Smooth muscle cell (in vitro differentiated cells): ENCODE data around the gene DUSP5. TPM values are rescaled to one million over a fixed set of nuclear protein-coding genes. Genes with fewer than 3 reads are reported as not detected.

ENCODE experiments used
- DNase-seq: peaks from one replicate; lab custom pipeline; 2025; ENCODE audit not compliant: unreplicated experiment; lab: John Stamatoyannopoulos, UW
- H2AFZ ChIP-seq: fragments of 200-600 bp; sonication (generic); 2 replicates; pipeline ENCODE4 v1.6.0; 2016; ENCODE audit warnings: antibody characterized with exemption, low read depth, mild to moderate bottlenecking
- H3F3A ChIP-seq: fragments of 200-600 bp; sonication (generic); 2 replicates; pipeline ENCODE4 v1.6.0; 2017; ENCODE audit warnings: antibody characterized with exemption, low read depth
- H3K27ac ChIP-seq: fragments of 200-600 bp; sonication (generic); 2 replicates; pipeline ENCODE4 v1.5.1; 2016; ENCODE audit warnings: low read depth, mild to moderate bottlenecking
- H3K27me3 ChIP-seq: fragments of 200-600 bp; sonication (generic); 2 replicates; pipeline ENCODE4 v1.6.1; 2016; ENCODE audit warnings: low read depth, mild to moderate bottlenecking
- H3K36me3 ChIP-seq: fragments of 200-600 bp; sonication (generic); 2 replicates; pipeline ENCODE4 v1.5.1; 2016; ENCODE audit warnings: low read depth
- H3K4me1 ChIP-seq: fragments of 200-600 bp; sonication (generic); 2 replicates; pipeline ENCODE4 v1.5.1; 2016; ENCODE audit warnings: low read depth
- H3K4me2 ChIP-seq: fragments of 200-600 bp; sonication (generic); 2 replicates; pipeline ENCODE4 v1.6.0; 2016; ENCODE audit warnings: mild to moderate bottlenecking
- H3K4me3 ChIP-seq: fragments of 200-600 bp; sonication (generic); 2 replicates; pipeline ENCODE4 v1.5.1; 2016; ENCODE audit warnings: mild to moderate bottlenecking
- H3K79me2 ChIP-seq: fragments of 200-600 bp; sonication (generic); 2 replicates; pipeline ENCODE4 v1.6.0; 2016; ENCODE audit warnings: low read depth, mild to moderate bottlenecking
- H3K9ac ChIP-seq: fragments of 200-600 bp; sonication (generic); 2 replicates; pipeline ENCODE4 v1.6.0; 2016; ENCODE audit warnings: low read depth
- H3K9me3 ChIP-seq: fragments of 200-600 bp; sonication (generic); replicated peaks from 2 replicates; pipeline ENCODE4 v1.5.1; 2016; ENCODE audit warnings: low read depth
- H4K20me1 ChIP-seq: fragments of 200-600 bp; sonication (generic); 2 replicates; pipeline ENCODE4 v1.6.0; 2016; ENCODE audit warnings: low read depth
- WGBS: methylation state at CpG from one replicate; pipeline ENCODE4 v1.1.7; 2016; ENCODE audit warnings: low lambda C conversion rate; 5-methylcytosine and 5-hydroxymethylcytosine counted together
- polyA plus RNA-seq: library from polyadenylated mRNA; unstranded; fragments of >200 nt; fragmentation: Nextera tagmentation; extraction: Ambion mirVana; gene quantifications from 2 replicates; pipeline ENCODE4 v1.2.1, GENCODE V29; 2016
- total RNA-seq: library from RNA; depleted of rRNA; stranded (reverse); fragments of >200 nt; gene quantifications from 2 replicates; pipeline ENCODE4 v1.2.3, GENCODE V29; 2014
- TF ChIP-seq, protein P1 (sequence below): fragments of 200-600 bp; sonication (generic); IDR thresholded peaks from 2 replicates; pipeline ENCODE4 v1.5.1; 2017; ENCODE audit warnings: borderline replicate concordance, mild to moderate bottlenecking, antibody characterized with exemption; ENCODE audit not compliant: insufficient read depth, poor library complexity, severe bottlenecking

The DUSP5 gene
- total and polyA plus RNA-seq, 2 experiments from 2014 or later, result 13.6 to 23.6 TPM

DNA sequence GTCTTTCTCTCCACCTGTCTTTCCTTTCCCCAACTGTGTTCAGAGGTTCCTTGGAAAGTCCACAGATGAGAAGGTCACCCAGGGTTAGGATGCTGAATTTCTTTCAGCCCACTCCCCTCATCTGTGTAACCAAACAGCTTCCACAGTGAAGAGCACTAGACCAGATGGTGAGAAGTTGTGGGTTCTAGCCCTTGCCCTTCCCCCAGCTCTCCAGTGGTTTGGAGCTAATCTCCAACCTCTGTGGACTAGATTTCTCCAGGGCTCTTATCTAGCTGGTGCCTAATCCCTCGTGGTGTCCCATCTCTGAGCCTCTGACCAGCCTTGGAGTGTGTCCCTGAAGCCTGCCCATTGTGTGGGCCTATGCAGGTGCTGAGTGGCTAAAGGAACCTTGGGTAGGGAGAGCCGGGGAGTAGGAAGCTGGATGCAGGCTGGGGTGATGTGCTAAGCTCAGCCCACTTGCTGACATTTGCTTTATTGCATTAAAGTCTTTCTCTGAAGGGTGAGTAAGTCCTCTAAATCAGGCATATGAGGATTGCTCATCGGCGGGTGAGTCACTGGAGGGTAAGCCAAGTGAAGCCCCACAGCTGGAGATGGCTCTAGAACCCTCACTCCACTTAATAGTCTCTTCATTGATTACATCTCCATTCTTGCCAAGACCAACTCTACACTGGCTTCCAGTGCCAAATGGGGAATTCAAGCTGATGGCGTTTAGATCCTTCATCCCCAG is 14.9 kb downstream of the DUSP5 start:
- TF ChIP-seq, protein P1, sequence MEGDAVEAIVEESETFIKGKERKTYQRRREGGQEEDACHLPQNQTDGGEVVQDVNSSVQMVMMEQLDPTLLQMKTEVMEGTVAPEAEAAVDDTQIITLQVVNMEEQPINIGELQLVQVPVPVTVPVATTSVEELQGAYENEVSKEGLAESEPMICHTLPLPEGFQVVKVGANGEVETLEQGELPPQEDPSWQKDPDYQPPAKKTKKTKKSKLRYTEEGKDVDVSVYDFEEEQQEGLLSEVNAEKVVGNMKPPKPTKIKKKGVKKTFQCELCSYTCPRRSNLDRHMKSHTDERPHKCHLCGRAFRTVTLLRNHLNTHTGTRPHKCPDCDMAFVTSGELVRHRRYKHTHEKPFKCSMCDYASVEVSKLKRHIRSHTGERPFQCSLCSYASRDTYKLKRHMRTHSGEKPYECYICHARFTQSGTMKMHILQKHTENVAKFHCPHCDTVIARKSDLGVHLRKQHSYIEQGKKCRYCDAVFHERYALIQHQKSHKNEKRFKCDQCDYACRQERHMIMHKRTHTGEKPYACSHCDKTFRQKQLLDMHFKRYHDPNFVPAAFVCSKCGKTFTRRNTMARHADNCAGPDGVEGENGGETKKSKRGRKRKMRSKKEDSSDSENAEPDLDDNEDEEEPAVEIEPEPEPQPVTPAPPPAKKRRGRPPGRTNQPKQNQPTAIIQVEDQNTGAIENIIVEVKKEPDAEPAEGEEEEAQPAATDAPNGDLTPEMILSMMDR, result no peak
- Histone ChIP-seq H3F3A (peaks cover 7% of the 10 kb centered on the region), H3K27ac (peak overlapping the region; percentile 83), H3K4me3 (no peak overlapping the region), H3K4me2 (no peak overlapping the region), H3K9me3 (no peaks in the 10 kb centered on the region), H3K36me3 (peaks cover 11% of the 10 kb centered on the region), H3K79me2 (no peaks in the 10 kb centered on the region), H4K20me1 (peaks cover 13% of the 10 kb centered on the region), H2AFZ (no peak overlapping the region), H3K27me3 (no peaks in the 10 kb centered on the region), H3K9ac (peak overlapping the region; percentile 24), H3K4me1 (peaks cover 6% of the 10 kb centered on the region)
- 45% methylated on average over 5 of the region's 5 CpGs for WGBS
- DNase-seq, result no peak

DNA sequence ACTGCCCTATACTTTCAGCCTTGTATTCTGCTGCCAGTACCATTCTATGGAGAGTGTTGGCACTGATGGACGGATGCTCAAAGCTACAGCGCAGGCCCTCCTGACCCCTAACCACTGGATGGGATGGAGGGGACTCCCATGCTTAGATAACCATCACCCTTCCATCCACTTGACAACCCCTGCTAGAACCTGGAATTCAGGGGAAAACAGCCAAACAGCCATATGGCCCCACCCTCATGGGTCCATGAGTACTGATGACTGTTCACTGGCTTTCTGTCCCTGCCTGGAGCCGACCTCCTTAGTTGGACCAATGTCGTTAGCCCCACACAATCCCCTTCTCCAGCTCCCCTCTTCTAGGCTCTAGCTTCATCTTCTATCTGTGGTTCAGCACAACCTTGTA is 16.2 kb downstream of the DUSP5 start:
- H3K4me3 ChIP-seq, result no peak overlapping the region
- H3F3A ChIP-seq, result peaks cover 7% of the 10 kb centered on the region
- H3K27ac ChIP-seq, result no peak overlapping the region
- H3K9ac ChIP-seq, result no peak overlapping the region
- DNase-seq, result no peak
- H3K36me3 ChIP-seq, result peaks cover 11% of the 10 kb centered on the region
- WGBS, result 98% methylated on average over 4 of the region's 4 CpGs
- TF ChIP-seq, protein P1, result no peak
- no peaks in the 10 kb centered on the region for H3K9me3 ChIP-seq
- peaks cover 1% of the 10 kb centered on the region for H3K4me1 ChIP-seq
- no peak overlapping the region for H2AFZ ChIP-seq
- peaks cover 11% of the 10 kb centered on the region for H4K20me1 ChIP-seq
- no peak overlapping the region for H3K4me2 ChIP-seq
- no peaks in the 10 kb centered on the region for H3K27me3 ChIP-seq
- H3K79me2 ChIP-seq, result no peaks in the 10 kb centered on the region

DNA sequence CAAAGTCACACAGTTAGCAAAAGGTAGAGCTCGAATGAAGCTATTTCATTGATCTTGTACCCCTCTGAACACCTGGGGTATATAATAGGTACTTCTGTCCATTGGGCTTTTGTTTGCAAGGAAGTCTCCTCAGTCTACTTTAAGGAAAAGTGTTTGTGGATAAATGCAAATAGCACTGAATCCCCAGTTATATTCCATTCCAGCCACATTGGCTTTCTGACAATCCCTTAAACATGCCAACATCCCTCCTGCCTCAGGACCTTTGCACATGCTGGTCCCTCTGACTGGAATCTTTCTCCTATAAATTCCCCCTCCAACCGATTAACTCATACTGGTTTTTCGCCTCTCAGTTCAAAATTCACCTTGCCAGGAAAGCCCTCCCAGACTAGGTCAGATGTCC is 17.1 kb downstream of the DUSP5 start:
- Histone ChIP-seq H4K20me1 (peaks cover 3% of the 10 kb centered on the region), H3K9me3 (no peaks in the 10 kb centered on the region), H3K4me1 (no peaks in the 10 kb centered on the region), H3K4me3 (no peak overlapping the region), H3K27me3 (no peaks in the 10 kb centered on the region), H3K27ac (no peak overlapping the region), H3K4me2 (no peak overlapping the region), H3K9ac (no peak overlapping the region), H3F3A (peaks cover 7% of the 10 kb centered on the region), H2AFZ (no peak overlapping the region), H3K79me2 (no peaks in the 10 kb centered on the region), H3K36me3 (peaks cover 11% of the 10 kb centered on the region)
- no peak for DNase-seq
- TF ChIP-seq, protein P1, result no peak
- WGBS, result 100% methylated on average over 3 of the region's 3 CpGs
